GM18873 (cell line): ENCODE results near the gene SACM1L.
"Not testable (repeated sequence)": the region's sequence is repeated elsewhere in the genome, so short reads cannot be mapped to it uniquely, and the experiment has no call there.

Source experiments
- ATAC-seq: cut with Tn5 transposase; IDR thresholded peaks from one replicate; pipeline ENCODE4 v1.9.1; 2021; ENCODE audit warnings: mild to moderate bottlenecking, moderate library complexity, moderate number of reproducible peaks; ENCODE audit not compliant: unreplicated experiment, low FRiP score

Gene SACM1L

GRCh38 chr3:45737234-45737633, 48.0 kb downstream of the SACM1L start:
- no peak for ATAC-seq

DNA sequence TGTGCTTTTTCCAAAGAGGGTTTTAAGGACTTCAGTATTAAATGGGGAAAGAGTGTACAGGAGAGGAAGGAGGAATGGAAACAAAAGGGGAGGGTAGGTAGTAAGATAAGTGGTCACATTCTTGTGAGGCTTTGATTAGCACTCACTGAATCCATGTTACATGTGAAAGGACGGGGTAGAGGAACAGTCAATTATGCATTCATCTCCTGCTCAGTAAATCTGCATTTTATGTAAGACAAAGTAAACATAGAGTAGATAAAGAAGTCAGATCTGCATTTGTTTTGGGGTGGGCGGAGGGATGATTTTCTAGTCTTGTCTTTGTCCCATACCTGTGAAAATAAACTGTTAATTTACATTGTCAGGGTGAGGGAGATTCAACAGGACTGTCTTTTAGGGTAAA, 50.8 kb downstream of the SACM1L start:
- no peak for ATAC-seq

DNA sequence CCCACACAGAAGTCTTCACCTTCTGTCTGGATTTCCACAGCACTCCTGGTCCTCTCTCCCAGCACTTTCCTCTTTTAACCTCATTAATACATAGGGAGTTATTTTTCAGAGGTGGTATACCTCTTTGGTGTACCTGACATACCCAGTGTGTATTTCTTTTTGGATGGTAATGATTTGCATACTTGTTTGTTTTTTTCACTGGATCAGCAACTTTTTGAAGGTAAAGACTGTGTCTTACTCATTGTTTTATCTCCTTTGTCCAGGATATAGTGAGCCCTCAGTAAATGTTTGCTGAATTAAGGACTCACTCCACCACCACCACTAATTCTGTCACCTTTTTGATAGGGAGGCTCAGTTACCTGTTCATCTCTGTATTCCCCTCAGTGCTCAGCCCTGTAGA, 52.1 kb downstream of the SACM1L start:
- ATAC-seq: no peak

- ATAC-seq: no peak
Observed at GRCh38 chr3:45741742-45742460, 52.7 kb downstream of the SACM1L start.

DNA sequence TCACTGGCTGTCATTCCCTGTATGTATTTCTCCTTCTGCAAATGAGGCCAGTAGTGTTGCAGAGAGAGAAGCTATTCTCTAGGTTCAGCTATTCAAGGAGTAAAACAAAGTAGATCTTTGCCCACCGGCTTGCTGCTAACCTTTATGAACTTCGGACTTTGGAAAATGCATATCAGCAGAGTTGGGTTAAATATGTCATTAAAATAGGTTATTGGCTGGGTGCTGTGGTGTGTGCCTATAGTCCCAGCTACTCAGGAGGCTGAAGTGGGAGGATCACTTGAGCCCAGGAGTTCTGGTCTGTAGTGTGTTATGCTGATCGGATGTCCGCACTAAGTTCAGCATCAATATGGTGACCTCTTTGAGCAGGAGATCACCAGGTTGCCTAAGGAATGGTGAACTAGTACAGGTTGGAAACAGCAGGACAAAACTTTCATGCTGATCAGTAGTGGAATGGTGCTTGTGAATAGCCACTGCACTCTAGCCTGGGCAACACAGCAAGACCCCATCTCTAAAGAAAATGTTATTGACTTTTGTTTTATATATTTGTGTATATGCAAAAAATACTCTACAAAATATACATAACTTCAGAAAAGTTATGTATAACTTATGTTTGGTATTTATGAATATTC, 53.4 kb downstream of the SACM1L start:
- no peak for ATAC-seq

DNA sequence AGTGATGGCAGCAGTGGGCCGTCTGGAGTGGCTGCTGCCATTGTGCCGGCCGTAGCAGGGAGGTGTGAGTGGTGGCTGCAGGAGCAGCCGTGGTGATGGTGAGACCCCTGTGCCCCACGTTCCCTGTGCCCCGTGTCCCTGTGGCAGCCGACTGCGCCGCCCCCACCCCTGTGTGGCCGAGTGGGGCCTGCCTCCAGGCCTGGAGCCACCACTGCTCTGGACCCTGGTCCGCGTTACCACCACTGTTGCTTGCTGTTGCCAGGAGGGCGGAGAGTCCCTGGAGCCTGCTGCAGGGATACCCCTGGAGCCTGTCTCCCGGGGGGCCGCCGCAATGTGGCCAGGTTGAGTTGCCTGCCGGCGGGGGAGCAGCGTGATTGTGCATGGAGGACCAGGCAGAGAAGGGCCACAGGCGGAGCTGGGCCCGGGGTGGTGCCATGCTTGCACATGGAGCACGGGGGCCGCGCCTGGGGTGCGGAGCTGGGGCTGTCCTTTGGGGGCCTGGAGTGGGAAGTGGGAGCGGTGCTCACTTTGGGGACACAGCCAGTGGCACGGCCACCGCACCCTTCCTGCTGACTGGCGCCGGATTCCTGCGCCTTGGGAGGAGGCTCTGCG, 57.1 kb downstream of the SACM1L start:
- ATAC-seq: no peak

DNA sequence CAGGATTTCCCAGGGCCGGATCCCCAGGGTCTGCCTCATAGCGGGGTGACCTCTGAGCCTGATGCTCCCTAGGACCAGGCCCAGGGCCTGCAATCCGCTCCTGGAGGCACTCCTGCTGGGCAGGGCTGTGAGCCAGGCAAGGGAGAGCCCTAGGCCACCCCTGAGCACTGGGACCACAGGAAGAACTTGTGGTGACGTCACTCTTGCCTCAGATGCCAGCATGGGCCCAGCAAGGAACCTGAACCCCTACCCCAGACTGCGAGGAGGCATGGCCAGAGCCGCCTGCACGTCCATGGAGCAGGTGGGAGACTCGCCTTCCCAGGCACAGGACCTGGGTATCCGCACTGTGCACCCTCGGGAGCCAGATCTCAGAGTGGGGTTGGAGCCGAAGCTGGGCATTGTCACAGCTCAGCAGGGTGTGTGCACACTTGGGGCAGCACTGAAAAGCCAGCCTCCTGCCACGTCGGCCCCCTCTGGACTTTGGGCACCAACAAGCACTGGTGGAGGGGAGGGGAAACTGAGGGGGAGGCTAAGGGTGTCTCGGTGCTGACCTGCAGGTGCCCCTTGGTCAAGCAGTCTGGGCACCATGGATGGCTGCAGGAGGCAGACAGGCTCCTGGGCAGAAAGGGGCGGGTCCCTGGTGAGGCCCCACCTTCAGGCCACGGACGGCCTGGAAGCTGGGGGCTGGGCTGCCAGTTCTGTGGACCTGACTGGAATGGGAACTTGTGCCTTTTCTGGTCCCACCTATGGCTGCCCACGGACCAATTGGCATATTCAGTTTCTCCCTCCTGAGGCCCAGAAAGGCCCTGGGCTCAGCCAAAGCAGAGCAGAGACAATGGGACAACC, 57.8 kb downstream of the SACM1L start:
- no peak for ATAC-seq

DNA sequence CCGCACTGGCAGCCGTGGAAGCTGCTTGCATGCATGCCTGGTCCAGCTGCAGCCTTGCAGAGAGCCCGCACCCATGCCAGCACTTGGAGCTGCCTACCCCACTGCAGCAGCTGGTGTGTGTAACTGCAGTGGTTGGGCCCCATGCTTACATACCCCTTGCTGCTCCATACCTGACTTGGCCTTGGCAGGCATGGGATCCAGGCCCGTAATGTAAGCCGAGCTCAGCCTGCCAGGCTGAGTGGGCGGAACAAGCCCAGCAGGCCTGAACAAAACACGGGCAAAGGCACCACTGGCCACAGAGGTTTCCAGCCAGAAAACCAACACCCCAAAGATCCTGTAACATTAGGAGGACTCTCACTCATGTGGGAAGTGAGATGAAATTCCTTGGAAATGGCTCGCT, 58.9 kb downstream of the SACM1L start:
- no peak for ATAC-seq

- not testable (repeated sequence) for ATAC-seq
Observed at GRCh38 chr3:45749036-45749600, 59.9 kb downstream of the SACM1L start.

GRCh38 chr3:45749880-45750279, 60.7 kb downstream of the SACM1L start:
- ATAC-seq: no peak

DNA sequence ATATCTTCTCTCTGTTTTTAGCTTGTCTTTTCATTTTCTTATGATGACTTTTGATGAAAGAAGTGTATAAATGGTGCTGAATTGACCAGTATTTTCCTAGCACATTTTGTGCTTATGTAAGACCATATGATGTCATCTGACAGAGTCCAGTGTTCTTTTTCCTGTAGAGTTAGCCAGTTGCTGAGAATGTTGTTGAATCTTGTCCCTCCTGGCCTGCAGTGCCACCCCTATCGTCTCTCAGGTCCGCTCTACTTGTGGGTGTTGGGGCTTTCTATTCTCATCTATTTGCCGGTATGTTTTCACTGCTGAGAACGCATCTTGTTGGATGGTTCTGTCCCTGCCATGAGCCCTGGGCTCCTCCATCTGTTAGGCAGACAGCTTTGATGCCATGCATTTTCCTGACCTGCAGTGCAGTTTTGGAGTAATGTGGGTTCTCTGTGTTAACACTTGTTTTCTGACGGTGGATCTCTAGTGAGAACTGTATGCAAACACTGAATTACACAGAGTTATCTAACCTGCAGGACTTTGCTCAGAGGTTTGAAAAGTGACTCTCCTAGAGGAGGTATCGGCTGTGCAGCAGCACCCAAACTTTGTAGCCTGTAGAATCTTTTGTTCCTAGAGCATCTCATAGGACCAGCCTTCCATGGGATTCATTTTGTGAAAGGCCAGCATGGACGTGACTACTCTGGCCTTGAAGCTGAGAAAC, 62.5 kb downstream of the SACM1L start:
- no peak for ATAC-seq

DNA sequence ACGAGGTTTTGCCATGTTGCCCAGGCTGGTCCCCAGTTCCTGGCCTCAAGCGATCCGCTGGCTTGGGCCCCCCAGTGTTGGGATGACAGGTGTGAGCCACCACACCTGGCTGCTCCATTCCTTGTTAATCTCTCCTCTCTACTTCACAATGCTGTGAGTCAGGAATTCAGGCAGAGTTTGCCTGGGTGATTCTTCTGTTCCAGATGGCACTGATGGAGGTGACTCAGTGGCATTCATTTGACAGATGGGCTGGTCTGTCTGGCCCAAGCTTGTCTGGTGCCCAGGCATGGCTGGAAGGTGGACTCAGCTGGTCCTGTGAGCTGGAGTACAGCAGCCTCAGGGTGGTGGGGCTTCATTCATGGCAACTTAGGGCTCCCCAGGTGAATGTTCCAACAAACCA, 63.9 kb downstream of the SACM1L start:
- no peak for ATAC-seq

DNA sequence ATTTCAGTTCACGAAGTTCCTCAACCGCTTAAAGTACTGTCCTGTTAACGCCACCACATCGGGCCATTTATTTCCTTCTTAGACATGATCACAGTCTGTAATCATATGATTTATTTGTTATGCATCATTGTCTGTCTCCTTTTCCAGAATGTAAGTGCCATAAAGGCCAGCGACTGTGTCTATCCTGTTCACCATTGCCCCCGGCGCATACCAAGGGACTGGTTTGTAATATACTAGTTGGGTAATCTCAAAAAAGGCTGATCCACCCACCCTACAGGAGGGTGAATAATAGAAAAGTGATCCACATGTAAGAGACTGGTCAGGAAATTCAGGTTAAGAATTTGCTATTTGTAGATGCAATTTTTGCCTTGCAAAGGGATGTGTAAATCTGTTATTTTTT, 65.3 kb downstream of the SACM1L start:
- no peak for ATAC-seq

GRCh38 chr3:45756055-45756454, 66.9 kb downstream of the SACM1L start:
- ATAC-seq: no peak

- not testable (repeated sequence) for ATAC-seq
Observed at GRCh38 chr3:45757141-45757540, 67.9 kb downstream of the SACM1L start.

DNA sequence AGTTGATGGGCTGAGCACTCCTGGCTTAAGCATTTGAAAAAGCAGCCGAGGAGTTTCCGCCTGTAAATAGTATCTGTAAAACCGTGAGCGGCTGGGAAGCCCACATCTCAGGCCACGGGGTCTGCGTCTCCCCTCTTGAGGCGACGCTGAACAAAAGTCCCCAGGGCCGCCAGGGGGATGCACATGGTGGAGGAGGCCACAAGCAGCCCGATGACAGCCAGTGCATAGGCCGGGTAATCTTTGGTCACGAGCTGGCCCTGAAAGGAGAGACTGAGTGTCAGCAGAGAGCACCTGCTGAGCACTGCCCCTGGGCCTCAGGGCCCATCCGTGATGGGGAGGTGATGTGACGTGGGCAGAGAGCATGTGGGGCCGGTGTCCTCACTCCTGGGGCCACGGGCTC, 69.7 kb downstream of the SACM1L start:
- ATAC-seq: no peak

DNA sequence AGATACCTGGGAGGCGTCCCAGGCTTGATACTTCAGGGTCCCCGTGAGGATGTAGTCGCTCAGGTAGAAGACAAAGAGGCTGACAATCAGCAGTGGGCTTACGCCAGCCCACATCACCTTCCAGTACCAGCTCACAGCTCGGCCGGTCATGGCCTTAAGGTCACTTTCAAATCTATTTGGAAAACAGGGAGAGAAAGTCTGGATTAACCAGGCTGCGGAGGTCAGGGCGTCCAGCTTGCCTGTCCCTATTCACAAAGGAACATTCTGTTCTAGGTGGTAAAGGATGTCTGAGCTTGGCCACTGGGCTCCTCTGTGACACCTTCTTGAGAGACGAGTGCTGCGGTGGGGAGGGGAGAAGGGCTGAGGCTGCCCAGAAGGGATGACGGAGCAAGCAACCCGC, 70.7 kb downstream of the SACM1L start:
- ATAC-seq: no peak

- no peak for ATAC-seq
Observed at GRCh38 chr3:45760878-45761711, 71.9 kb downstream of the SACM1L start.

DNA sequence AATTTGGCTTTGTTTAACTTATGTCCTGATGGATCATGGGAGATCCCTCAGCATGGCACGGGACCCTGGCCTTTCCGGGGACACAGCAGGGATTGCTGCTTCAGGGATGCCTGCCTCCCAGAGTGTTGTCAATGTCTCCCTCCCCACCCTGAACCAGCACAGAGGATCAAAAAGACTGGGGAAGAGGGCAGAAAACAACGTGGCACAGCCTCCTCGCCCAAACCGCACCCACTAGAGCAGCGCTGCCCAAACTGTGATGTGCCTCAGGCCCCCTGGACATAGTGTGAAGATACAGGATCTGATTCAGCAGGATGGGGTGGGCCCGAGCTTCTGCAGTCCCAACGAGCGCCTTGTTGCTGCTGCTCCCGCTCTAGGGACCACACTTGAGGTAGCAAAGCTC, 72.6 kb downstream of the SACM1L start:
- no peak for ATAC-seq
